ENCODE data around the gene TPSD1.

TPSD1 gene

GRCh38 chr16:1301562-1301961 lies 45.7 kb downstream of the TPSD1 start:
- no peak for DNase-seq

DNA sequence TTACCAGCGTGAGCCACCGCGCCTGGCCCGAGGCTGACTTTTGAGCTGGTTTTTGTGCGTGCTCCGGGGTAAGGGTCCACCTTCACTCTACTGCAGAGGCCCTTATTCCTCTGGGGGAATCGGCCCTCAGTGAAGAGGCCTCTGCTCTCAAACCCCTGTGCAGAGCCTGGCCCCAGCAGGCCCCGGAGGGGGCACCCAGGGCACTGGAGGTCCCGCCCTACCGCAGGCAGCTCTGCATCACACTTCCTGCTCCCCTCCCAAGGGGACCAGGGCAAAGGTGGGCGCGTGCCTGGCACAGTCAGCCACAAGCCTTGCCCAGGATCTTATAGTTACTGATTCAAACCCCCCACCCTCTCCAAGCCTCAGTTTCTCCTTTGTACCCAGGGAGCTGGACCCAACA lies 50.0 kb downstream of the TPSD1 start:
- DNase-seq, result no peak

DNA sequence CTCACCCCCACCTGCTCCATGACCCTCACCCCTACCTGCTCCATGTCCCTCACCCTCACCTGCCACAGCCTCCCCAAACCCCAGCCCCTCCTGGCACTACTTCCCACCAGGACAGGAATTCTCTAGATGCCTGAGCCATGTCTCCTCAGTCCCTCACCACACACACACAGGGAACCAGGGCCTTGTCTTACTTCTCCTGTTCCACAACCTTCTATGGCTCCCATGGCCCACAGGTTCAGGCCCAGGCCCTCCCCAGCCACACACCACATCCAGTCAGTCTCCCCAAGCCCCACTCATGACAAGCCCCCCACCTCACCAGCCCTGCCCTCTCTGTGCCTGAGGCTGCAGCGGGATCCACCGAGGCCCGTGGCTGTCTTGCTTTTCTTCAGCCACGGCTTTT lies 50.5 kb downstream of the TPSD1 start:
- DNase-seq, result no peak

DNA sequence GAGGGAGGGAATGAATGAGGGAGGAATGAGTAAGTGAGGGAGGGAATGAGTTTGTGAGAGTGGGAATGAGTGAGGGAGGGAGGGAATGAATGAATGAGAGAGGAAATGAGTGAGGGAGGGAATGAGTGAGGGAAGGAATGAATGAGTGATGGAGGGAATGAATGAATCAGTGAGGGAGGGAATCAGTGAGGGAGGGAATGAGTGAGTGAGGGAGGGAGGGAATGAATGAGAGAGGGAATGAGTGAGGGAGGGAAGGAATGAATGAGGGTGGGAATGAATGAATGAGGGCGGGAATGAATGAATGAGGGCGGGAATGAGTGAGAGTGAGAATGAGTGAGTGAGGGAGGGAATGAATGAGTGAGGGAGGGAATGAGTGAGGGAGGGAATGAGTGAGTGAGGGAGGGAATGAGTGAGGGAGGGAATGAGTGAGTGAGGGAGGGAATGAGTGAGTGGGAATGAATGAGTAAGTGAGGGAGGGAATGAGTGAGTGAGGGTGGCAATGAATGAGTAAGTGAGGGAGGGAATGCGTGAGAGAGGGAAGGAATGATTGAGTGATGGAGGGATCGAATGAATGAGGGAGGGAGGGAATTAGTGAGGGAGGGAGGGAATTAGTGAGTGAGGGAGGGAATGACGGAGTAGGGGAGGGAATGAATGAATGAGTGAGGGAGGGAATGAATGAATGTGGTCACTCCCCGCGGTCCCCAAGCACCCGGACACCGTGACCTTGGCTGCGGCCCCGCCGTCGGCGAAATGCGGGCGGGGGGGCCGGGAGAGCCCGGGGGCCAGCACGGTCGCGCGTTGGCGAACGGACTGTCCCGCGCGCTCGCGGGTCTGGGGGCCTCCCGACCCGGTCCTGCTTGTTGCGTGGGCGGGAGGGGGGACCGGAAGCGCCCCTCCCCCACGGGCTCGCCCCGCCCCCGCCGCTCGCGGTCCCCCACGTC lies 52.4 kb downstream of the TPSD1 start:
- peak; percentile 50 for DNase-seq
